ENCODE results near the gene DOCK3. TPM values are rescaled to one million over a fixed set of nuclear protein-coding genes. Genes with fewer than 3 reads are reported as not detected.
"Not testable (repeated sequence)": the region's sequence is repeated elsewhere in the genome, so short reads cannot be mapped to it uniquely, and the experiment has no call there.

Gene DOCK3
- total RNA-seq, 1 donor from 2014 or later, result 2.7 TPM

DNA sequence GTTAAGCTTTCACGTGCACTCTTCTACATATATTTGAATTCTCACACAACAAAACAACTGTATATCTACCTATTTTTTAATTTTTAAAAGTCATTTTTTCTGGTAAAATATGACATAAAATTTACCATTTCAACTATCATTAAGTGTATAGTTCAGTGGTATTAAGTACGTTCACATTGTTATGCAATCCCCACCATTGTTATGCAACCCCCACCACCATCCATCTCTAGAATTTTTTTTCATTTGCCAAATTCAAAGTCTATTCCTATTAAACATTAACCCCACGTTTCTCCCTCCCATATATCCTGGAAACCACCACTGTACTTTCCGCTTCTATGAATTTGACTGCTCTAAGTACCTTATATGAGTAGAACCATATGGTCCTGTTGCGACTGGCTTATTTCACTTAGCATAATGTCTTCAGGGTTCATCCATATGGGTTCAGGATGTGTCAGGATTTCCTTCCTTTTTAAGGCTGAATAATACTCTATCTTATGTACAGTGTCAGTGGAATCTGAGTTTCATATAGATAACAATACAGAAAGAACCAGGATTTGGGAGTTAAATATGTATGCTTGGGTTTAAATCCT lies 279.2 kb downstream of the DOCK3 start:
- Histone ChIP-seq H3K4me1 (no peaks in the 10 kb centered on the region), H3K9me3 (no peaks in the 10 kb centered on the region), H3K27me3 (no peaks in the 10 kb centered on the region), H3K4me3 (no peak overlapping the region), H3K27ac (no peak overlapping the region), H3K36me3 (no peaks in the 10 kb centered on the region)
- intact Hi-C loops (cut with DNase I), result no loop called here
- ATAC-seq (no peak), DNase-seq (no peak)
- TF ChIP-seq, protein P1, sequence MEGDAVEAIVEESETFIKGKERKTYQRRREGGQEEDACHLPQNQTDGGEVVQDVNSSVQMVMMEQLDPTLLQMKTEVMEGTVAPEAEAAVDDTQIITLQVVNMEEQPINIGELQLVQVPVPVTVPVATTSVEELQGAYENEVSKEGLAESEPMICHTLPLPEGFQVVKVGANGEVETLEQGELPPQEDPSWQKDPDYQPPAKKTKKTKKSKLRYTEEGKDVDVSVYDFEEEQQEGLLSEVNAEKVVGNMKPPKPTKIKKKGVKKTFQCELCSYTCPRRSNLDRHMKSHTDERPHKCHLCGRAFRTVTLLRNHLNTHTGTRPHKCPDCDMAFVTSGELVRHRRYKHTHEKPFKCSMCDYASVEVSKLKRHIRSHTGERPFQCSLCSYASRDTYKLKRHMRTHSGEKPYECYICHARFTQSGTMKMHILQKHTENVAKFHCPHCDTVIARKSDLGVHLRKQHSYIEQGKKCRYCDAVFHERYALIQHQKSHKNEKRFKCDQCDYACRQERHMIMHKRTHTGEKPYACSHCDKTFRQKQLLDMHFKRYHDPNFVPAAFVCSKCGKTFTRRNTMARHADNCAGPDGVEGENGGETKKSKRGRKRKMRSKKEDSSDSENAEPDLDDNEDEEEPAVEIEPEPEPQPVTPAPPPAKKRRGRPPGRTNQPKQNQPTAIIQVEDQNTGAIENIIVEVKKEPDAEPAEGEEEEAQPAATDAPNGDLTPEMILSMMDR (IDR thresholded peaks at IDR 0.05), result no peak

DNA sequence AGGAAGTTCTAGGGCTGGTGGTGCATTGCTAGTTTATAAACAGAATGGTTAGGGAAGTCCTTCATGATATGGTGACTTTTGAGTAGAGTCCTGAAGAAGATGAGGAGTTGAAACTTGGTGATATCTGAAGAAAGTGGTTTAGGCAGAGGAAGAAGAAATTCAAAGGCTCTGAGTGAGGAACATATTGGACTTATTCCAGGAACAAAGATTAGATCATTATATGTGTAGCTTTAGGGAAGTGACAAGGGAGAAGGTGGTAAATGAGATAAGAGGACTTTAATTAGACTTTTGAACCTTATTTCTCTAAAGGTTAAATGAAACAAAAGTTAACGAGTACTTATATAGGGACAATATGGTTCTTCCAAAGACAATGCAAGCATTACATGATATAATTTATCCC lies 286.7 kb downstream of the DOCK3 start:
- intact Hi-C loops (cut with DNase I), result no loop called here
- no peaks in the 10 kb centered on the region for H3K4me1 ChIP-seq
- no peak for ATAC-seq

DNA sequence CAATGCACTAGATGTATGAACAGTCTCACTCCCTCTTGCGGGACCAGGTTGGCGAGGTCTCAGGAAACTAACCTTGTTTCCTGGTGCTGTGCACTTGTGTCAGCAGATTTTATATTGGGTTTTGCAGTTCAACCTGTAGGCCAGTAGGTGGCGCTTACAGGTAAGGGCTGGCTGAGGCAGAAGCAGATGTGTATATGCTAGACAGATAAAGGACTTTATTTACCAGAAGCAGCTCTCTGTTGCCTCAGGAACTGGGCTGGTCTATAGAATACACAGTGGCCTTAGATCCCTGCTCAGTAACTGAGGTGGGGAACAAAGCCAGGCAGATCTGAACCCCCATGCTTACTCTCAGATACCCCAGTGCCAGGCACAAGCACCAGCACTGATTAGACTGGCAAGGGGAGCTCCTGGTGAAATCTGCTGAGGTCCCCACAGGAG lies 296.8 kb downstream of the DOCK3 start:
- DNase-seq (no peak), ATAC-seq (peak; percentile 96)
- intact Hi-C loops (cut with DNase I), result no loop called here
- Histone ChIP-seq H3K27ac (no peak overlapping the region), H3K4me3 (no peak overlapping the region), H3K27me3 (no peaks in the 10 kb centered on the region), H3K9me3 (peaks cover 6% of the 10 kb centered on the region), H3K4me1 (no peaks in the 10 kb centered on the region), H3K36me3 (no peaks in the 10 kb centered on the region)
- TF ChIP-seq, protein P1 (IDR thresholded peaks at IDR 0.05), result peak; percentile 76

More for the DNA sequence above, 286.7 kb downstream of the DOCK3 start:
- no peaks in the 10 kb centered on the region for H3K9me3 ChIP-seq
- no peak overlapping the region for H3K27ac ChIP-seq
- H3K27me3 ChIP-seq, result no peaks in the 10 kb centered on the region
- DNase-seq, result no peak
- TF ChIP-seq, protein P1 (IDR thresholded peaks at IDR 0.05), result no peak
- H3K4me3 ChIP-seq, result no peak overlapping the region
- no peaks in the 10 kb centered on the region for H3K36me3 ChIP-seq

DNA sequence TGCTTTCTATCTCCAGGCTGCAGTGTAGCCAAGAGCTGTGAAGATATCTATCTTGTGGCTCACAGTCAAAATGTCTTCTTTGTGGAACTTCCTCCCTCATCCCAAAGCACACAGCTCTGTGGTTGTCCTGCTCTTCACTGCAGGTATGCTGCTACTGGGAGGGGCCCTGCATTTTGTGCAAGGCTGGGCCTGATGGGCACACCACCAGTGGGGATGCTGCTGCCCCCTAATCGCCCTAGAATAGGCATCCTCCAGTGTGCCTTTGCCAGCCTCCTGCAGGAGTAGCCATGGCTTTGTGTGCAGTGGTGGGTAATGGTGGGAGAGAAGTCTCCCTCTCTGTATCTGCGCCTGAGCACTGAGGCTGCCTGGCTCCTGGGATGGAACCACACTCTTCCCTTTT lies 297.3 kb downstream of the DOCK3 start:
- H3K9me3 ChIP-seq, result peaks cover 6% of the 10 kb centered on the region

DNA sequence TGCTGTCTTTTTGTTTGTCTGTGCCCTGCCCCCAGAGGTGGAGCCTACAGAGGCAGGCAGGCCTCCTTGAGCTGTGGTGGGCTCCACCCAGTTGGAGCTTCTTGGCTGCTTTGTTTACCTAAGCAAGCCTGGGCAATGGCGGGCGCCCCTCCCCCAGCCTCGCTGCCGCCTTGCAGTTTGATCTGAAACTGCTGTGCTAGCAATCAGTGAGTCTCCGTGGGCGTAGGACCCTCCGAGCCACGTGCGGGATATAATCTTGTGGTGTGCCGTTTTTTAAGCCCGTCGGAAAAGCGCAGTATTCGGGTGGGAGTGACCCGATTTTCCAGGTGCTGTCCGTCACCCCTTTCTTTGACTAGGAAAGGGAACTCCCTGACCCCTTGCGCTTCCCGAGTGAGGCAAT lies 303.9 kb downstream of the DOCK3 start:
- DNase-seq, ATAC-seq: not testable (repeated sequence)

More for the DNA sequence above, 297.3 kb downstream of the DOCK3 start:
- Histone ChIP-seq H3K36me3 (no peaks in the 10 kb centered on the region), H3K27ac (no peak overlapping the region), H3K4me1 (no peaks in the 10 kb centered on the region), H3K4me3 (no peak overlapping the region), H3K27me3 (no peaks in the 10 kb centered on the region)
- no peak for DNase-seq
- peak; percentile 12 for ATAC-seq
- TF ChIP-seq, protein P1 (IDR thresholded peaks at IDR 0.05), result no peak
- intact Hi-C loops (cut with DNase I), result no loop called here

DNA sequence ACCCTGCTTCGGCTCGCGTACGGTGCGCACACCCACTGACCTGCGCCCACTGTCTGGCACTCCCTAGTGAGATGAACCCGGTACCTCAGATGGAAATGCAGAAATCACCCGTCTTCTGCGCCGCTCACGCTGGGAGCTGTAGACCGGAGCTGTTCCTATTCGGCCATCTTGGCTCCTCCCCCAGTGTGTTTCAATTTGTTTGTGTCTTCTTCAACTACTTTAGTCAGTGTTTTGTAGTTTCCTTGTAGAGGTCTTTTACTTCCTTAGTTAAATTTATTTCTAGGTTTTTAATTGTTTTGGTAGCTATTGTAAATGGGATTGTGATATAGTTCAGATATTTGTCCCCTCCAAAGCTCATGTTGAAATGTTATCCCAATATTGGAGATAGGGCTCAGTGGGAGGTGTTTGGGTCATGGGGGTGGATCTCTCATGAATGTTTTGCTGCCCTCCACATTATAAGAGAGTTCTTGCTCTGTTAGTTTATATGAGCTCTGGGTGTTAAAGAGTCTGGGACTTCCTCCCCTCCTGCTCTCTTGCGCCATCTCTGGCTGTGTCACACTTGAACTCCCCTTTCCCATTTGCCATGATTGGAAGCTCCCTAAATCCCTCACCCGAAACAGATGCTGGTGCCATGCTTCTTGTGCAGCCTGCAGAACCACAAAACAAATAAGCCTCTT lies 304.4 kb downstream of the DOCK3 start:
- ATAC-seq (no peak), DNase-seq (no peak)
- TF ChIP-seq, protein P1 (IDR thresholded peaks at IDR 0.05), result no peak

More for the DNA sequence above, 303.9 kb downstream of the DOCK3 start:
- intact Hi-C loops (cut with DNase I); H3K4me1 ChIP-seq; H3K9me3 ChIP-seq; H3K27ac ChIP-seq; H3K4me3 ChIP-seq; H3K27me3 ChIP-seq; H3K36me3 ChIP-seq: not testable (repeated sequence)

More for the DNA sequence above, 304.4 kb downstream of the DOCK3 start:
- H3K4me1 ChIP-seq, result no peaks in the 10 kb centered on the region
- no peak overlapping the region for H3K4me3 ChIP-seq
- no peaks in the 10 kb centered on the region for H3K9me3 ChIP-seq
- H3K27me3 ChIP-seq, result no peaks in the 10 kb centered on the region
- intact Hi-C loops (cut with DNase I), result no loop called here
- no peak overlapping the region for H3K27ac ChIP-seq
- H3K36me3 ChIP-seq, result no peaks in the 10 kb centered on the region
